Panc1 (cell line): ENCODE data around the gene FOXO4. TPM values are rescaled to one million over a fixed set of nuclear protein-coding genes. Genes with fewer than 3 reads are reported as not detected.

Source experiments
- ATAC-seq: fragments of 200-7000 bp; cut with Tn5 transposase; 2 replicates; pipeline ENCODE4 v1.9.1; 2020; ENCODE audit warnings: mild to moderate bottlenecking, moderate library complexity
- BruUV-seq: library from RNA; stranded (reverse); fragments of 400-500 nt; replicated peaks from 2 replicates; lab custom pipeline; 2021; lab: Mats Ljungman, UMichigan
- CTCF ChIA-PET: fragments of 300-600 bp; sonication (Branson Sonifier 250); formaldehyde crosslinking; loops from one replicate; lab custom pipeline; 2022; ENCODE audit warnings: antibody characterized with exemption; lab: Charles Lee
- POLR2A ChIA-PET: fragments of 300-600 bp; sonication (Branson Sonifier 250); formaldehyde crosslinking; loops from one replicate; lab custom pipeline; 2022; ENCODE audit warnings: antibody characterized with exemption; lab: Charles Lee
- DNase-seq: peaks from one replicate; pipeline ENCODE4 v3.0.0-alpha.2; 2010; ENCODE audit warnings: low read depth, low spot score
- H3K27ac ChIP-seq: 2 replicates; pipeline ENCODE4 v1.5.1; 2011; ENCODE audit warnings: mild to moderate bottlenecking, low read length, inconsistent platforms
- H3K27me3 ChIP-seq: fragments of 200-500 bp; sonication (Bioruptor generic); 2 replicates; pipeline ENCODE4 v1.6.0; 2014; ENCODE audit warnings: low read length, inconsistent platforms; ENCODE audit not compliant: control insufficient read depth, insufficient read depth
- H3K36me3 ChIP-seq: fragments of 200-500 bp; sonication (Bioruptor generic); 2 replicates; pipeline ENCODE4 v1.5.1; 2014; ENCODE audit warnings: inconsistent platforms, mild to moderate bottlenecking, low read length, moderate library complexity; ENCODE audit not compliant: control insufficient read depth, insufficient read depth
- H3K4me1 ChIP-seq: 2 replicates; pipeline ENCODE4 v1.5.1; 2011; ENCODE audit warnings: inconsistent platforms, mild to moderate bottlenecking, low read length, moderate library complexity; ENCODE audit not compliant: control insufficient read depth, insufficient read depth
- H3K4me3 ChIP-seq, 2 experiments: 2 replicates each; pipeline ENCODE4 v1.5.1; 2011 to 2012; ENCODE audit warnings: low read depth in 2 of 2, low read length in 2 of 2, mild to moderate bottlenecking in 2 of 2, inconsistent platforms in 1 of 2, moderate library complexity in 1 of 2
- H3K9me3 ChIP-seq: fragments of 200-500 bp; sonication (Bioruptor generic); 2 replicates; pipeline ENCODE4 v1.5.1; 2014; ENCODE audit warnings: low read depth, mild to moderate bottlenecking, inconsistent platforms, low read length, moderate library complexity; ENCODE audit not compliant: control insufficient read depth, insufficient read depth
- CTCF ChIP-seq: fragments of 450-650 bp; IDR thresholded peaks from 2 replicates; pipeline ENCODE4 v1.5.1; 2017; ENCODE audit warnings: mild to moderate bottlenecking
- POLR2AphosphoS5 ChIP-seq: IDR thresholded peaks from 2 replicates; pipeline ENCODE4 v1.6.1; 2012; ENCODE audit warnings: mild to moderate bottlenecking, low read depth, low read length, moderate library complexity
- REST ChIP-seq, 2 experiments: IDR thresholded peaks; 2 replicates each; pipeline ENCODE4 v1.6.1; 2011 to 2012; ENCODE audit warnings: low read depth in 2 of 2, control low read depth in 1 of 2, low read length in 1 of 2, mild to moderate bottlenecking in 1 of 2, moderate library complexity in 1 of 2; ENCODE audit not compliant: insufficient read depth in 1 of 2
- SIN3A ChIP-seq: IDR thresholded peaks from 2 replicates; pipeline ENCODE4 v1.6.1; 2012; ENCODE audit warnings: low read depth, mild to moderate bottlenecking, low read length, moderate library complexity, borderline replicate concordance; ENCODE audit not compliant: insufficient read depth
- TCF7L2 ChIP-seq: IDR thresholded peaks from 2 replicates; pipeline ENCODE4 v1.6.1; 2011; ENCODE audit warnings: mild to moderate bottlenecking, low read depth, low read length, inconsistent platforms
- in situ Hi-C: cut with HindIII; loops from 2 replicates; pipeline ENCODE4 v1.10.0; 2016; ENCODE audit warnings: low sequenced_read_pairs, low pct_unique_long_range_greater_than_20kb
- intact Hi-C: fragments of 100-400 bp; cut with micrococcal nuclease; formaldehyde crosslinking; loops from one replicate; pipeline ENCODE4 v1.10.0; 2022; ENCODE audit not compliant: unreplicated experiment
- total RNA-seq: library from RNA; stranded (reverse); gene quantifications from one replicate; pipeline ENCODE4 v1.2.1, GENCODE V29; 2021; ENCODE audit not compliant: unreplicated experiment

The FOXO4 gene
- total RNA-seq, 1 experiment from 2014 or later: 2.9 TPM

- intact Hi-C loops (no loop called here), in situ Hi-C loops (no loop called here)
- H3K27me3 ChIP-seq: no peaks in the 10 kb centered on the region
- no peak overlapping the region for H3K27ac ChIP-seq
- POLR2A ChIA-PET: no interaction called here
- H3K36me3 ChIP-seq: peaks cover 2% of the 10 kb centered on the region; the same call in 1 of the 2 replicates
- no peaks in the 10 kb centered on the region for H3K9me3 ChIP-seq
- TF ChIP-seq CTCF: no peak
- no peak for TF ChIP-seq SIN3A
- TF ChIP-seq TCF7L2: no peak
- no peak for TF ChIP-seq POLR2AphosphoS5
- no peak for TF ChIP-seq REST (IDR thresholded peaks at IDR 0.05; ENCODE audit: insufficient read depth in 1 of 2, low read depth in 2 of 2, low read length in 1 of 2)
- H3K4me1 ChIP-seq: no peaks in the 10 kb centered on the region
- CTCF ChIA-PET: no interaction called here
- BruUV-seq: no TSS peak
- no peak overlapping the region for H3K4me3 ChIP-seq
- ATAC-seq: no peak
- no peak for DNase-seq
Observed at GRCh38 chrX:71140440-71140839, 44.8 kb downstream of the FOXO4 start.

GRCh38 chrX:71143508-71143907 lies 47.9 kb downstream of the FOXO4 start:
- intact Hi-C loops (no loop called here), in situ Hi-C loops (no loop called here)
- Histone ChIP-seq H3K4me3 (no peak overlapping the region), H3K27ac (no peak overlapping the region), H3K4me1 (no peaks in the 10 kb centered on the region), H3K27me3 (no peaks in the 10 kb centered on the region), H3K36me3 (peaks cover 2% of the 10 kb centered on the region; the same call in 1 of the 2 replicates), H3K9me3 (no peaks in the 10 kb centered on the region)
- ATAC-seq (no peak), DNase-seq (no peak)
- no TSS peak for BruUV-seq
- TF ChIP-seq CTCF (no peak), REST (IDR thresholded peaks at IDR 0.05; ENCODE audit: insufficient read depth in 1 of 2, low read depth in 2 of 2, low read length in 1 of 2) (no peak), TCF7L2 (no peak), SIN3A (no peak), POLR2AphosphoS5 (no peak)
- ChIA-PET POLR2A (no interaction called here), CTCF (no interaction called here)
